Left lung (tissue), 10 donors: ENCODE data around the gene MCM3. TPM values are rescaled to one million over a fixed set of nuclear protein-coding genes. Genes with fewer than 3 reads are reported as not detected.

ENCODE experiments used
- ATAC-seq: fragments of 200-7000 bp; cut with Tn5 transposase; one replicate; pipeline ENCODE4 v1.9.1; 2020; ENCODE audit warnings: moderate library complexity
- DNase-seq, 4 donors: peaks; one replicate each; pipeline ENCODE4 v3.0.0-alpha.2; 2013 to 2020
- H3K27ac ChIP-seq, 2 donors: fragments of 200-600 bp; sonication (generic) in 1 of 2; one replicate each; pipeline versions ENCODE4 v1.5.0 to v1.8.0; 2020 to 2021
- H3K27me3 ChIP-seq, 2 donors: fragments of 200-600 bp; sonication (generic) in 1 of 2; one replicate each; pipeline versions ENCODE4 v1.5.0 to v1.8.0; 2020 to 2021
- H3K36me3 ChIP-seq, 2 donors: fragments of 200-600 bp; sonication (generic) in 1 of 2; one replicate each; pipeline versions ENCODE4 v1.5.0 to v1.8.0; 2020 to 2021
- H3K4me1 ChIP-seq, 2 donors: fragments of 200-600 bp; one replicate each; pipeline ENCODE4 v1.8.0; 2021
- H3K4me3 ChIP-seq, 2 donors: fragments of 200-600 bp; sonication (generic) in 1 of 2; one replicate each; pipeline versions ENCODE4 v1.5.0 to v1.8.0; 2020 to 2021; ENCODE audit warnings: mild to moderate bottlenecking in 1 of 2
- H3K9me3 ChIP-seq, 2 donors: fragments of 200-600 bp; sonication (generic) in 1 of 2; one replicate each; pipeline versions ENCODE4 v1.5.0 to v1.8.0; 2020 to 2021
- intact Hi-C, 2 donors: fragments of 100-400 bp; cut with DNase I; formaldehyde crosslinking; loops; one replicate each; pipeline versions ENCODE4 v1.11.2 to v1.14.2; 2022
- polyA plus RNA-seq, 6 donors: library from polyadenylated mRNA; unstranded; fragments of 120-200 nt; gene quantifications; one replicate each; pipeline ENCODE4 v1.2.1, GENCODE V29; 2013; ENCODE audit not compliant: insufficient read length in 6 of 6
- total RNA-seq, 2 donors: library from RNA; stranded (reverse); fragmentation: NEBNext Ultra II Directional; extraction: Animal tissue kit (Norgen Biotek cat#: 25700); gene quantifications; one replicate each; pipeline ENCODE4 v1.2.1, GENCODE V29; 2021
- TF ChIP-seq, protein P1 (sequence below), 2 donors: fragments of 200-600 bp; sonication (generic) in 1 of 2; IDR thresholded peaks; one replicate each; pipeline versions ENCODE4 v1.5.0 to v1.8.0; 2021; ENCODE audit warnings: antibody characterized with exemption in 2 of 2
- donor health status: DM: no; HTN: yes; CAD: no.
- donor health status: DM: no; HTN: no; CAD: no.

MCM3 gene
- total and polyA plus RNA-seq, 8 donors: 38.9 to 122 (median 95.3) TPM

DNA sequence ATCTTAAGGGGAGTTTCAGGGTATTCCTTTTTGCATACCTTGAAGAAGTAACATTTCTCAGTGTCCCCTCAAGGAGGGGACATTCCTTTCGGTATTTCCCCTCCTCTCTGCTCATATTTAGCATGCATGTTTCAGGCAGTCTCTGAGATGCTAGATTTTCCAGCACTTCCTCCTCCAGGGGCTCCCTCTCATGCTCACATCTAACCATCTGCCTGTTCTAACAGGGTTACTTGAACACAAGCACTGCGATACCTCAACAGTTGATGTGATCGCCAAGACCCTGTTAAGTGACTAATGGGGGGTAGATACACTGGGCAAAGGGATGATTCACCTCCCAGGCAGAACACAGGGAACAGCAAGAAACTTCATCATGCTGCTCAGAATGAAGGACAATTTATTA lies 12.9 kb upstream of the MCM3 start:
- Histone ChIP-seq H3K4me1 (no peaks in the 10 kb centered on the region), H3K27ac (no peak overlapping the region), H3K36me3 (no peaks in the 10 kb centered on the region), H3K4me3 (no peak overlapping the region), H3K27me3 (no peaks in the 10 kb centered on the region), H3K9me3 (no peaks in the 10 kb centered on the region)
- intact Hi-C loops: no loop called here
- TF ChIP-seq, protein P1, sequence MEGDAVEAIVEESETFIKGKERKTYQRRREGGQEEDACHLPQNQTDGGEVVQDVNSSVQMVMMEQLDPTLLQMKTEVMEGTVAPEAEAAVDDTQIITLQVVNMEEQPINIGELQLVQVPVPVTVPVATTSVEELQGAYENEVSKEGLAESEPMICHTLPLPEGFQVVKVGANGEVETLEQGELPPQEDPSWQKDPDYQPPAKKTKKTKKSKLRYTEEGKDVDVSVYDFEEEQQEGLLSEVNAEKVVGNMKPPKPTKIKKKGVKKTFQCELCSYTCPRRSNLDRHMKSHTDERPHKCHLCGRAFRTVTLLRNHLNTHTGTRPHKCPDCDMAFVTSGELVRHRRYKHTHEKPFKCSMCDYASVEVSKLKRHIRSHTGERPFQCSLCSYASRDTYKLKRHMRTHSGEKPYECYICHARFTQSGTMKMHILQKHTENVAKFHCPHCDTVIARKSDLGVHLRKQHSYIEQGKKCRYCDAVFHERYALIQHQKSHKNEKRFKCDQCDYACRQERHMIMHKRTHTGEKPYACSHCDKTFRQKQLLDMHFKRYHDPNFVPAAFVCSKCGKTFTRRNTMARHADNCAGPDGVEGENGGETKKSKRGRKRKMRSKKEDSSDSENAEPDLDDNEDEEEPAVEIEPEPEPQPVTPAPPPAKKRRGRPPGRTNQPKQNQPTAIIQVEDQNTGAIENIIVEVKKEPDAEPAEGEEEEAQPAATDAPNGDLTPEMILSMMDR (IDR thresholded peaks at IDR 0.05): no peak
- no peak for DNase-seq
- no peak for ATAC-seq

DNA sequence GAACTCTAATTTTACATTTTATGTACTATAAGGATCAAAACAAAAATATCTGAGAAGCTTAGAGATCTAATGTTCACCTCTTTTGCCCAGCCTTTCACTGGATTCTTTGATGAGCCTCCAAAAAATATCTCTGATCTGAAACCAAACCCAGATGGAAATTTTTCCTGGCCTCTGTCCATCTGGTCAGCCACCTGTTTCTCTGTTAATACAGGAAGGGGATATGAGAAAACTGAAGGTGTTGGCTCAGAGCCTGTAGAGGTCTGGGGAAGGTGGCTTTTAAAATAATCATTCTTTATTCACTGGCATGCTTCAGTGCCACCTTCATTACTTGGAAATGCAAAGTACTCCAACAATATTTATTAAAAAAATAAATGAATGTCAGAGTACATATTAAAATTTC lies 8.5 kb upstream of the MCM3 start:
- DNase-seq (no peak), ATAC-seq (no peak)
- TF ChIP-seq, protein P1 (IDR thresholded peaks at IDR 0.05): no peak
- Histone ChIP-seq H3K4me1 (no peaks in the 10 kb centered on the region), H3K9me3 (no peaks in the 10 kb centered on the region), H3K27ac (no peak overlapping the region), H3K36me3 (no peaks in the 10 kb centered on the region), H3K27me3 (no peaks in the 10 kb centered on the region), H3K4me3 (no peak overlapping the region)
- intact Hi-C loops: no loop called here

DNA sequence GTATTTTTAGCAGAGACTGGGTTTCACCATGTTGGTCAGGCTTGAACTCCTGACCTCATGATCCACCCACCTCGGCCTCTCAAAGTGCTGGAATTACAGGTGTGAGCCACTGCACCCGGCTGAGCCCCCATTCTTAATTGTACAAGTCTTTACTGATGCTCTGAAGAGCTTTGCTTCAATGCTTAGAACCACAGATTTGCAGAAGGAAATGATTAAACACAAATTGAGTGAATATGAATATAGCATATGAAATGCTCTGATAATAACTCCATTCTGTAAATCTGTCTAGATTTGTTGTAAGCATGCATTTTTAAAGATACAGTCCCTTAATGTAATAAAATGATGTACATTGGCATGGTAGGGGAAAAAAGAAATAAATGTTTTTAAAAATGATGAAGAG lies 4.3 kb upstream of the MCM3 start:
- no peaks in the 10 kb centered on the region for H3K9me3 ChIP-seq
- TF ChIP-seq, protein P1 (IDR thresholded peaks at IDR 0.05): no peak
- H3K4me3 ChIP-seq: no peak overlapping the region
- no peaks in the 10 kb centered on the region for H3K27me3 ChIP-seq
- no peak overlapping the region for H3K27ac ChIP-seq
- no peak for ATAC-seq
- no peak for DNase-seq
- no peaks in the 10 kb centered on the region for H3K36me3 ChIP-seq
- peaks cover 2 to 18% of the 10 kb centered on the region in 2 donors for H3K4me1 ChIP-seq
- intact Hi-C loops: loop anchor here in 1 of 2 donors (5.0 kb wide), 1 partner anchor 108 kb away; no protein-coding TSS in a partner anchor

DNA sequence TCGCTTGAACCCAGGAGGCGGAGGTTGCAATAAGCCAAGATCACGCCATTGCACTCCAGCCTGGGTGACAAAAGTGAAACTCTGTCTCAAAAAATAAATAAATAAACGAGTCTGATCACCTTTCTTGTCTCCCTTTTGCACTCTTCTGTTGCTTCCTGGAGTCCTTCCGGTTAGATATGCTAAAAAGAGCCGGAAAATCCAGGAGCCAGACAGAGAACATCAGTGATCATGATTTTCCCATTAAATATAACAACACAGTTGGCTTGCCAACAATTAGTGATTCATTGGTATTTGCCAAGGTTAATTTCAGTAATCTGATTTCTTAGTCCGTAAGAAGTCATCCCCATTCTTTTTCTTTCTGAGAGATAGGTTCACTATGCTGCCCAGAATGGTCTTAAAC lies 3.7 kb upstream of the MCM3 start:
- intact Hi-C loops: loop anchor here in 1 of 2 donors (5.0 kb wide), 1 partner anchor 109 kb away; no protein-coding TSS in a partner anchor
- DNase-seq (no peak), ATAC-seq (no peak)
- no peaks in the 10 kb centered on the region for H3K9me3 ChIP-seq
- H3K4me1 ChIP-seq: peaks cover 6 to 25% of the 10 kb centered on the region in 2 donors
- H3K4me3 ChIP-seq: no peak overlapping the region
- H3K36me3 ChIP-seq: no peaks in the 10 kb centered on the region
- TF ChIP-seq, protein P1 (IDR thresholded peaks at IDR 0.05): no peak
- no peaks in the 10 kb centered on the region for H3K27me3 ChIP-seq
- no peak overlapping the region for H3K27ac ChIP-seq

DNA sequence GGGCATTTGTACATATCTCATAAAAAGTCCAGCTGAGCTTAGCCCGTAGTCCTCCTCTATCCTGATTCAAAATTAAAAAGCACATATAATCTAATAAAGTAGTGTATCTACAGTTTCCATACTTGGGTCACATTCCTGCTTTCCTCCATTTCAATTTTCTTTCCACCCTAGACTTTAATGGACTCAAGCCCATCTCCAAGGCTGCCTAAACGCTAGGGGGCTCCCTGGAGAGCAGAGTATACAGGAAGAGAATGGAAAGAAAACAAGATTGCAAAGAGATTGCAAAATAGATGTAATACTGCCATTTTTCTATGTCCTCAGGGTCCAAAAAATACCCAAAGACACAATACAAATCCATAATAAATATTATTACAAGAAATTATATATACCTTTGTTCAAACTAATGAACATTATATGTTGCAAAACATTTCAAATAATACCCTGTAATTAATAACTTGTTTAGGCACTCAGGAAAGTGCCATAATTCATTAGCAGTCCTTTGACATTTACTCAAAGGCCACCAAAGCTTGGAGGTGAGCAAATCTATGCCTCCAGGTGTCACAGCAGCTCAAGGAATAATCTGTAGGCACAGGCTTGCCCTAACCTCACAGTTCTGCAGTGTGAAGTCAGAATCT lies 2.4 kb upstream of the MCM3 start:
- Histone ChIP-seq H3K27ac (no peak overlapping the region), H3K27me3 (no peaks in the 10 kb centered on the region), H3K9me3 (no peaks in the 10 kb centered on the region), H3K36me3 (peaks cover 0 to 9% of the 10 kb centered on the region in 2 donors), H3K4me1 (peaks cover 6 to 31% of the 10 kb centered on the region in 2 donors), H3K4me3 (no peak overlapping the region)
- DNase-seq (peak in 1 of 4 donors; percentile 78), ATAC-seq (peak; percentile 14)
- intact Hi-C loops: loop anchor here in 1 of 2 donors (5.0 kb wide), 1 partner anchor 110 kb away; no protein-coding TSS in a partner anchor
- TF ChIP-seq, protein P1 (IDR thresholded peaks at IDR 0.05): peak; percentile 50 to 60
